ENCODE measurements around the gene PRDM11. TPM values are rescaled to one million over a fixed set of nuclear protein-coding genes. Genes with fewer than 3 reads are reported as not detected.

Gene PRDM11
- total and polyA plus RNA-seq, 2 of the 4 experiments (the other 2 are of a cell fraction): 2.2 to 2.7 TPM

DNA sequence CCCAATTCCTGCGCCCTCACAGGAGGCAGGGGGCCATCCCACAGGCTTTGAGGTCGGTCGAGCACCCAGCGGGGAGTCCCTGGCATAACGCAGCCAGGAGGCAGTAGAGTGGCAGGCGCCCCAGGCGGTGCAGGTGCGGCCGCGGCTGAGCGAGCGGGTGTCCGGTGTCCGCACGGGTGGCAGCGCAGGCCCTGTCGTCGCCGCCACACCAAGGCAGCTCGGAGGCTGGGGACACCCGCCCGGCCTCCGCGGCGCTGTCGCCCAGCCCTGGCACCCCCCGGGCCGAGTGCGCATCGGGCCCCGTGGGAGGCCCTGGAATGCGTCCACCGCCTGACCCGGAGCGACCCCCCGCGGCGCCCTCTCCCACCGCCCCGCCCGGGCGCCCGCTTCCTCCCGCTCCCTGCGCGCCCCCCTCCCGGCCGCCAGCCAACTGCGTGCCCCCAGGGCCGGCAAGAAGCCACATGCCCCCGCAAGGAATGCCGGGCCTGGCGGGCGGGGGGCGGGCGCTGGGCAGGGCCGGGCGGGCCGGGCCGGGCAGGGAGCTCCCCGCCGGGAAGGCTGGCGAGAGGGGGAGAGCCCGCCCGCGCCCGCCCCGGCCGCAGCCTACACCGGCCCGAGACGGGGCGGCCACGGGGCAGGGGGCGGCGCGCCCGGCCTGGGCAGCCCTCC lies 33.9 kb downstream of the PRDM11 start:
- ATAC-seq (ENCODE audit: low read depth): peak; percentile 92
- Histone ChIP-seq H3K36me3 (ENCODE audit: control insufficient read depth, insufficient read depth, low read length) (peaks cover 6% of the 10 kb centered on the region; the same call in 1 of the 2 replicates), H3K18ac (ENCODE audit: low read depth, low read length) (no peak overlapping the region; the same call in 1 of the 2 replicates), H4K20me1 (ENCODE audit: insufficient read depth, low read length) (peaks cover 4% of the 10 kb centered on the region; the same call in 1 of the 2 replicates), H3K27me3 (ENCODE audit: control insufficient read depth, insufficient read depth, low read length) (no peaks in the 10 kb centered on the region), H2BK5ac (ENCODE audit: low read depth, low read length, poor library complexity, severe bottlenecking) (peak overlapping the region; percentile 73), H3K4me2 (ENCODE audit: low read depth, low read length) (peak overlapping the region; percentile 25; the same call in 1 of the 2 replicates), H2BK120ac (ENCODE audit: low read depth, low read length) (0 out of 2 replicates have a peak overlapping the region, but pooled peaks have one; percentile 27), H3K14ac (replicated peaks; ENCODE audit: low read depth, low read length) (no peak overlapping the region), H3K9me3 (ENCODE audit: control insufficient read depth, insufficient read depth, low read length) (no peaks in the 10 kb centered on the region), H2AK5ac (ENCODE audit: low read depth, low read length) (peak overlapping the region; percentile 73; the same call in 1 of the 2 replicates), H4K8ac (ENCODE audit: low read depth in 2 of 2, low read length in 2 of 2) (peak overlapping the region; percentile 20 to 31; a peak in 2 of 4 replicates), H3K79me1 (ENCODE audit: low read depth in 1 of 2, low read length in 2 of 2) (no peaks in the 10 kb centered on the region; a peak in 1 of 4 replicates), H3K4me1 (ENCODE audit: control insufficient read depth, insufficient read depth, low read length) (peaks cover 12% of the 10 kb centered on the region), H3K27ac (ENCODE audit: insufficient read depth, low read length) (peak overlapping the region; percentile 47; the same call in 1 of the 2 replicates), H4K5ac (ENCODE audit: low read depth, low read length) (peak overlapping the region; percentile 7; the same call in 1 of the 2 replicates), H2AK9ac (replicated peaks; ENCODE audit: low read depth, low read length, poor library complexity) (peak overlapping the region; percentile 83), H3K56ac (ENCODE audit: extremely low read depth, insufficient read depth, low read length) (no peak overlapping the region), H3K4me3 (ENCODE audit: insufficient read depth, low read depth, low read length) (peak overlapping the region; percentile 42), H3K9ac (ENCODE audit: low read depth, low read length) (no peak overlapping the region; the same call in 1 of the 2 replicates), H2AFZ (replicated peaks; ENCODE audit: low read length, poor library complexity) (peak overlapping the region; percentile 89), H3K4ac (ENCODE audit: low read depth, low read length) (0 out of 2 replicates have a peak overlapping the region, but pooled peaks have one; percentile 26), H2BK15ac (ENCODE audit: low read depth, low read length) (no peak overlapping the region), H3K9me1 (ENCODE audit: insufficient read depth, low read length) (peaks cover 7% of the 10 kb centered on the region; the same call in 1 of the 2 replicates), H4K91ac (ENCODE audit: insufficient read depth, low read depth, low read length) (peak overlapping the region; percentile 13; the same call in 1 of the 2 replicates), H2BK20ac (ENCODE audit: low read depth, low read length) (no peak overlapping the region), H3K23ac (ENCODE audit: low read depth, low read length) (peak overlapping the region; percentile 24; the same call in 1 of the 2 replicates)
- dilution Hi-C loops (cut with HindIII; ENCODE audit: low sequenced_read_pairs, unreplicated experiment): no loop called here
- no peak for TF ChIP-seq MAFK (IDR thresholded peaks at IDR 0.05; ENCODE audit: low read depth, low read length)
- TF ChIP-seq, protein P1, sequence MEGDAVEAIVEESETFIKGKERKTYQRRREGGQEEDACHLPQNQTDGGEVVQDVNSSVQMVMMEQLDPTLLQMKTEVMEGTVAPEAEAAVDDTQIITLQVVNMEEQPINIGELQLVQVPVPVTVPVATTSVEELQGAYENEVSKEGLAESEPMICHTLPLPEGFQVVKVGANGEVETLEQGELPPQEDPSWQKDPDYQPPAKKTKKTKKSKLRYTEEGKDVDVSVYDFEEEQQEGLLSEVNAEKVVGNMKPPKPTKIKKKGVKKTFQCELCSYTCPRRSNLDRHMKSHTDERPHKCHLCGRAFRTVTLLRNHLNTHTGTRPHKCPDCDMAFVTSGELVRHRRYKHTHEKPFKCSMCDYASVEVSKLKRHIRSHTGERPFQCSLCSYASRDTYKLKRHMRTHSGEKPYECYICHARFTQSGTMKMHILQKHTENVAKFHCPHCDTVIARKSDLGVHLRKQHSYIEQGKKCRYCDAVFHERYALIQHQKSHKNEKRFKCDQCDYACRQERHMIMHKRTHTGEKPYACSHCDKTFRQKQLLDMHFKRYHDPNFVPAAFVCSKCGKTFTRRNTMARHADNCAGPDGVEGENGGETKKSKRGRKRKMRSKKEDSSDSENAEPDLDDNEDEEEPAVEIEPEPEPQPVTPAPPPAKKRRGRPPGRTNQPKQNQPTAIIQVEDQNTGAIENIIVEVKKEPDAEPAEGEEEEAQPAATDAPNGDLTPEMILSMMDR (conservative IDR thresholded peaks at IDR 0.05; ENCODE audit: low read depth, low read length): peak; percentile 28; the same call in 1 of the 2 replicates
- POLR2A ChIA-PET (ENCODE audit: unreplicated experiment): no interaction called here
- CTCF ChIA-PET: no interaction called here
- no peak for DNase-seq
- in situ Hi-C loops (cut with MboI; ENCODE audit: low sequenced_read_pairs): no loop called here
- 6% methylated on average over 34 of the region's 78 CpGs; no CpG with 5 or more reads in 1 of the 2 experiments for WGBS, 2 experiments (ENCODE audit: extremely low coverage in 2 of 2, insufficient read length in 1 of 2)
- BruUV-seq (replicated peaks): no TSS peak
- intact Hi-C loops (cut with micrococcal nuclease): loop anchor here (2.0 kb wide), 1 partner anchor 34 kb away; the partner anchor contains the start of gene PRDM11
